Tibial nerve (tissue), 4 donors: Measurements from ENCODE around the gene APH1B. TPM values are rescaled to one million over a fixed set of nuclear protein-coding genes. Genes with fewer than 3 reads are reported as not detected.

Experiments used
- DNase-seq, 2 donors: peaks; one replicate each; pipeline ENCODE4 v3.0.0-alpha.2; 2019; ENCODE audit warnings: low spot score in 2 of 2
- H3K27ac ChIP-seq, 4 donors: fragments of 200-600 bp; sonication (generic) in 3 of 4; one replicate each; pipeline ENCODE4 v1.5.1; 2017 to 2019; ENCODE audit warnings: mild to moderate bottlenecking in 1 of 4
- H3K27me3 ChIP-seq, 2 donors: fragments of 200-600 bp; sonication (generic) in 1 of 2; one replicate each; pipeline versions ENCODE4 v1.5.1 to v1.6.0; 2017 to 2019
- H3K36me3 ChIP-seq, 3 donors: fragments of 200-600 bp; sonication (generic); one replicate each; pipeline ENCODE4 v1.5.1; 2018 to 2019
- H3K4me1 ChIP-seq, 4 donors: fragments of 200-600 bp; sonication (generic) in 3 of 4; one replicate each; pipeline ENCODE4 v1.5.1; 2017 to 2019
- H3K4me3 ChIP-seq, 4 donors: fragments of 200-600 bp; sonication (generic) in 3 of 4; one replicate each; pipeline ENCODE4 v1.5.1; 2017 to 2019; ENCODE audit warnings: mild to moderate bottlenecking in 1 of 4, moderate library complexity in 1 of 4
- H3K9me3 ChIP-seq, 4 donors: fragments of 200-600 bp; sonication (generic) in 3 of 4; one replicate each; pipeline ENCODE4 v1.5.1; 2017 to 2019
- EP300 ChIP-seq, 2 donors: sonication (generic); formaldehyde crosslinking; IDR thresholded peaks; one replicate each; pipeline ENCODE4 v1.6.1; 2017; ENCODE audit warnings: antibody characterized with exemption in 2 of 2, mild to moderate bottlenecking in 1 of 2
- POLR2A ChIP-seq, 2 donors: fragments of 450-650 bp; IDR thresholded peaks; one replicate each; pipeline ENCODE4 v1.6.1; 2017; ENCODE audit warnings: antibody characterized with exemption in 2 of 2, mild to moderate bottlenecking in 2 of 2, moderate library complexity in 2 of 2
- WGBS, 2 donors: methylation state at CpG; one replicate each; pipeline ENCODE4 v1.1.5; 2018; 5-methylcytosine and 5-hydroxymethylcytosine counted together
- total RNA-seq, 4 donors: library from RNA; depleted of rRNA; stranded (reverse); fragments of >200 nt; gene quantifications; one replicate each; pipeline ENCODE4 v1.1.0, GENCODE V29; 2016
- TF ChIP-seq, protein P1 (sequence below), 5 experiments: fragments of 200-600 bp in 3 of 5; fragments of 450-650 bp in 2 of 5; sonication (generic) in 3 of 5; IDR thresholded peaks; one replicate each; pipeline ENCODE4 v1.5.1; 2016 to 2019; ENCODE audit warnings: antibody characterized with exemption in 5 of 5, mild to moderate bottlenecking in 3 of 5, moderate library complexity in 2 of 5

Gene APH1B
- total RNA-seq, 4 donors from 2014 or later = 11.0 to 18.4 (median 16.1) TPM

DNA sequence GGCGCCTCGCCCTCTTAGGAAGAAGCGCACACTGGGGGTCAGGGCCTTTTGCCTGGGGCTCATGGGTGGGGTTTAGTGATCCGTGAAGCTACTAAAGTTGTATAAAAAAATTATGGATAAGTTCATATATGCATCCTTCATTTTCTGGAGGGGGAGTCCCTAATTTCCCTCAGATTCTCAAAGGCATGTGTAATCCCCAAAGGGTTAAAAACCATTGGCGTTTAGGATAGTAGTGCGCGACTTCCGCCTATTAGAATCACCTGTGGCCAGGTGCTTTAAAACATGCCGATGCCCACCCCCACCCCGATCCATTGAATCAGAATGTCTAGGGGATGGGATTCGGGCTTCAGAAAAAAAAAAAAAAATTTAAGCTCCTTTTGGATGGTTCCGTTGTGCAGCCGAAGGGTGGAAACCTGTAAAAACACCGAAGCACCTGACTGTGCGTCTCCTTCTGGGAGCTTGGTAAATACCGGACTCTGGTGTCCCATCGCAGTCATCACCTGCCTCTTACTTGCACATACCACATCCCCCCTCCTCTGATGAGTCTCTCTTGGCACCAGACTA is 570 bp downstream of the APH1B start:
- Histone ChIP-seq H3K4me3 (peak overlapping the region; percentile 67 to 95 (median 82)), H3K36me3 (peaks cover 0 to 17% (median 0%) of the 10 kb centered on the region in 3 donors), H3K4me1 (peaks cover 0 to 19% (median 6%) of the 10 kb centered on the region in 4 donors), H3K9me3 (no peaks in the 10 kb centered on the region), H3K27me3 (no peaks in the 10 kb centered on the region), H3K27ac (peak overlapping the region; percentile 88 to 97 (median 92))
- WGBS, 2 donors = 10 to 11% methylated on average over 17 of the region's 17 CpGs
- peak in 1 of 2 donors; percentile 12 for DNase-seq
- TF ChIP-seq, protein P1, sequence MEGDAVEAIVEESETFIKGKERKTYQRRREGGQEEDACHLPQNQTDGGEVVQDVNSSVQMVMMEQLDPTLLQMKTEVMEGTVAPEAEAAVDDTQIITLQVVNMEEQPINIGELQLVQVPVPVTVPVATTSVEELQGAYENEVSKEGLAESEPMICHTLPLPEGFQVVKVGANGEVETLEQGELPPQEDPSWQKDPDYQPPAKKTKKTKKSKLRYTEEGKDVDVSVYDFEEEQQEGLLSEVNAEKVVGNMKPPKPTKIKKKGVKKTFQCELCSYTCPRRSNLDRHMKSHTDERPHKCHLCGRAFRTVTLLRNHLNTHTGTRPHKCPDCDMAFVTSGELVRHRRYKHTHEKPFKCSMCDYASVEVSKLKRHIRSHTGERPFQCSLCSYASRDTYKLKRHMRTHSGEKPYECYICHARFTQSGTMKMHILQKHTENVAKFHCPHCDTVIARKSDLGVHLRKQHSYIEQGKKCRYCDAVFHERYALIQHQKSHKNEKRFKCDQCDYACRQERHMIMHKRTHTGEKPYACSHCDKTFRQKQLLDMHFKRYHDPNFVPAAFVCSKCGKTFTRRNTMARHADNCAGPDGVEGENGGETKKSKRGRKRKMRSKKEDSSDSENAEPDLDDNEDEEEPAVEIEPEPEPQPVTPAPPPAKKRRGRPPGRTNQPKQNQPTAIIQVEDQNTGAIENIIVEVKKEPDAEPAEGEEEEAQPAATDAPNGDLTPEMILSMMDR (IDR thresholded peaks at IDR 0.05) = no peak
- no peak for TF ChIP-seq POLR2A (IDR thresholded peaks at IDR 0.05)
- TF ChIP-seq EP300 (IDR thresholded peaks at IDR 0.05) = no peak

DNA sequence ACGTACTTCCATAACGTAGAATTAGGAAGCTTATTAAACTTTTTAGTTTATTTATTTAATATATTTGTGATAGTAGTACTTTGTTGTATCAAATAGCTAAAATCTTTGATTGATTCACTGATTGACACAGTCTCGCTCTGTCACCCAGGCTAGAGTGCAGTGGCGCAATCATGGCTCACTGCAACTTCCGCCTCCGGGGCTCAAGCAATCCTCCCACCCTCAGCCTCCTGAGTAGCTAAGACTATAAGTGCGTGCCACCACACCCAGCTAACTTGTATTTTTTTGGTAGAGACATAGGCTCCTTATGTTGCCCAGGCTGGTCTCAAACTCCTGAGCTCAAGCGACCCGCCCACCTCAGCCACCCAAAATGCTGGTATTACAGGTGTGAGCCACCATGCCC is 5.7 kb downstream of the APH1B start:
- DNase-seq = no peak
- H3K9me3 ChIP-seq = no peaks in the 10 kb centered on the region
- H3K4me3 ChIP-seq = no peak overlapping the region
- no peaks in the 10 kb centered on the region for H3K27me3 ChIP-seq
- WGBS, 2 donors = 79% methylated on average over 9 of the region's 9 CpGs
- peaks cover 0 to 8% (median 4%) of the 10 kb centered on the region in 4 donors for H3K4me1 ChIP-seq
- peaks cover 0 to 62% (median 0%) of the 10 kb centered on the region in 3 donors for H3K36me3 ChIP-seq
- TF ChIP-seq, protein P1 (IDR thresholded peaks at IDR 0.05) = no peak
- peak in 1 of 2 donors; percentile 13 for TF ChIP-seq EP300 (IDR thresholded peaks at IDR 0.05)
- peak overlapping the region in 1 of 4 donors; percentile 4 for H3K27ac ChIP-seq

DNA sequence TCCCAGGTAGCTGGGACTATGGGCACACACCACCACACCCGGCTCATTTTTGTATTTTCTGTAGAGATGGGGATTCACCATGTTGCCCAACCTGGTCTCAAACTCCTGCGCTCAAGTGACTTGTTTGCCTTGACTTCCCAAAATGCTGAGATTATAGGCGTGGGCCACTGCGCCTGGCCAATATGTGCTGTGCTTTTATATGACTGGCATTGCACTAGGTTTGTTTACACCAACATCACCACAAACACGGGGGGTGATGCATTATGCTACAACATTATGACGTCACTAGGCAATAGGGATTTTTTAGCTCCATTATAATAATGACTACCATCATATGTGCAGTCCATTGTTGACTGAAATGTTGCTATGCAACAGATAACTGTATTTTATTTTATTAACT is 6.9 kb downstream of the APH1B start:
- DNase-seq = no peak
- Histone ChIP-seq H3K27ac (no peak overlapping the region), H3K27me3 (no peaks in the 10 kb centered on the region), H3K4me1 (peaks cover 0 to 13% (median 5%) of the 10 kb centered on the region in 4 donors), H3K9me3 (no peaks in the 10 kb centered on the region), H3K36me3 (peaks cover 0 to 66% (median 0%) of the 10 kb centered on the region in 3 donors), H3K4me3 (no peak overlapping the region)
- TF ChIP-seq, protein P1 (IDR thresholded peaks at IDR 0.05) = no peak
- TF ChIP-seq POLR2A (IDR thresholded peaks at IDR 0.05) = no peak
- no peak for TF ChIP-seq EP300 (IDR thresholded peaks at IDR 0.05)
- 93 to 97% methylated on average over 6 of the region's 6 CpGs for WGBS, 2 donors

DNA sequence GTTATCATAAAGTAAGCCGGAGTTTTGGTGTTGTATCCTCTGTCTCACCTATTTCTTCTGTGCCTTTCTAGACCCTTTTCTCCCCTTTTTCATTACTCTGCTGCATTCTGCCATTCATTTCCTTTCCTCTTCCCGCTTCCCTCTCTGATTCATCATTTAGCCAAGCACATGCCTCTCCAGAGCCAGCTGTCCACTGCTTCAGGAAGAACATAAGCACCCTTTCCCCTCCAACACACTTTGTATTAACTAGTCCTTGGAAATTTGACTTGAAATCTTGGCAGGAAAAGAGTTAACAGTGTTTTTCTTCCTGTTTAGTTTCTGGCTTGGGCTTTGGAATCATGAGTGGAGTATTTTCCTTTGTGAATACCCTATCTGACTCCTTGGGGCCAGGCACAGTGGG is 9.7 kb downstream of the APH1B start:
- no peak for DNase-seq
- WGBS, 2 donors = 71 to 73% methylated on average over 2 of the region's 2 CpGs
- peaks cover 0 to 23% (median 4%) of the 10 kb centered on the region in 4 donors for H3K4me1 ChIP-seq
- H3K27me3 ChIP-seq = no peaks in the 10 kb centered on the region
- TF ChIP-seq, protein P1 (IDR thresholded peaks at IDR 0.05) = no peak
- TF ChIP-seq POLR2A (IDR thresholded peaks at IDR 0.05) (no peak), EP300 (IDR thresholded peaks at IDR 0.05) (no peak)
- H3K27ac ChIP-seq = peak overlapping the region in 1 of 4 donors; percentile 7
- H3K4me3 ChIP-seq = no peak overlapping the region
- H3K9me3 ChIP-seq = no peaks in the 10 kb centered on the region
- H3K36me3 ChIP-seq = peaks cover 0 to 55% (median 0%) of the 10 kb centered on the region in 3 donors

DNA sequence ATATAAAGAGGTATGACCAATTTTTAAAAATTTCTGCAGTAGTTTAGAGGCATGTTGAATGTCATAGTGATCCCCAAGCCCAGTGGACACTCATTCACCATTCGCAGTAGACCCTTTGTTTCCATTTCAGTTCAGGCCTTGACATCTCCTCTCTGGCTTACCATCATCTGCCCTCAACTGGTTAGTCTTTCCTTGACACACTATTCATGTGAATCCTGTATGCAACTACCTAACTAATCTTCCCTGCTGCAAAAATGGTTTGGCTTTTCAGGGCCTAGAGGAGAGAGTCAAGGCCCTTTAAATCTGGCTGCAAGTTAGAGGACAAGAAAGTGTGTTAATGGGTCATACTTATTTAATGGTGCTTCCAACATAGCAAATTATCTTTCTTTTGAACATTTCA is 10.9 kb downstream of the APH1B start:
- peak overlapping the region in 2 of 4 donors; percentile 11 to 14 for H3K27ac ChIP-seq
- TF ChIP-seq, protein P1 (IDR thresholded peaks at IDR 0.05) = no peak
- no peak for TF ChIP-seq POLR2A (IDR thresholded peaks at IDR 0.05)
- no peak for TF ChIP-seq EP300 (IDR thresholded peaks at IDR 0.05)
- WGBS, 2 donors = 28 to 35% methylated on average over 1 of the region's 1 CpG
- H3K9me3 ChIP-seq = no peaks in the 10 kb centered on the region
- no peak for DNase-seq
- H3K4me3 ChIP-seq = no peak overlapping the region
- no peaks in the 10 kb centered on the region for H3K27me3 ChIP-seq
- peaks cover 0 to 23% (median 2%) of the 10 kb centered on the region in 4 donors for H3K4me1 ChIP-seq
- peaks cover 0 to 52% (median 0%) of the 10 kb centered on the region in 3 donors for H3K36me3 ChIP-seq
